ENCODE data around the gene MKI67.

Gene MKI67

GRCh38 chr10:128160297-128160711, 34.1 kb upstream of the MKI67 start:
- Histone ChIP-seq H3K4me3 (ENCODE audit: low read length) (no peak overlapping the region), H3K9me3 (replicated peaks; ENCODE audit: low read length) (no peaks in the 10 kb centered on the region), H3K4me1 (ENCODE audit: control insufficient read depth, insufficient read depth, low read length) (no peaks in the 10 kb centered on the region), H3K27me3 (ENCODE audit: control insufficient read depth, insufficient read depth, low read length) (peaks cover 27% of the 10 kb centered on the region), H3K36me3 (ENCODE audit: insufficient read depth, low read length) (no peaks in the 10 kb centered on the region), H3K9ac (ENCODE audit: low read depth, low read length) (no peak overlapping the region), H3K4me2 (ENCODE audit: low read length) (no peak overlapping the region)

- no peaks in the 10 kb centered on the region for H3K4me1 ChIP-seq (ENCODE audit: control insufficient read depth, insufficient read depth, low read length)
- no peak overlapping the region for H3K4me2 ChIP-seq (ENCODE audit: low read length)
- H3K4me3 ChIP-seq (ENCODE audit: low read length): no peak overlapping the region
- H3K36me3 ChIP-seq (ENCODE audit: insufficient read depth, low read length): no peaks in the 10 kb centered on the region
- H3K27me3 ChIP-seq (ENCODE audit: control insufficient read depth, insufficient read depth, low read length): peaks cover 35% of the 10 kb centered on the region
- H3K9me3 ChIP-seq (replicated peaks; ENCODE audit: low read length): no peaks in the 10 kb centered on the region
- H3K9ac ChIP-seq (ENCODE audit: low read depth, low read length): no peak overlapping the region
Measured at GRCh38 chr10:128158021-128158795, 32.0 kb upstream of the MKI67 start.

- Histone ChIP-seq H3K4me2 (ENCODE audit: low read length) (no peak overlapping the region), H3K36me3 (ENCODE audit: insufficient read depth, low read length) (no peaks in the 10 kb centered on the region), H3K9me3 (replicated peaks; ENCODE audit: low read length) (no peaks in the 10 kb centered on the region), H3K4me3 (ENCODE audit: low read length) (no peak overlapping the region), H3K9ac (ENCODE audit: low read depth, low read length) (no peak overlapping the region), H3K4me1 (ENCODE audit: control insufficient read depth, insufficient read depth, low read length) (no peaks in the 10 kb centered on the region), H3K27me3 (ENCODE audit: control insufficient read depth, insufficient read depth, low read length) (peaks cover 40% of the 10 kb centered on the region)
Measured at GRCh38 chr10:128156999-128157755, 31.0 kb upstream of the MKI67 start.

- Histone ChIP-seq H3K4me2 (ENCODE audit: low read length) (no peak overlapping the region), H3K9me3 (replicated peaks; ENCODE audit: low read length) (no peaks in the 10 kb centered on the region), H3K4me3 (ENCODE audit: low read length) (no peak overlapping the region), H3K4me1 (ENCODE audit: control insufficient read depth, insufficient read depth, low read length) (no peaks in the 10 kb centered on the region), H3K36me3 (ENCODE audit: insufficient read depth, low read length) (no peaks in the 10 kb centered on the region), H3K27me3 (ENCODE audit: control insufficient read depth, insufficient read depth, low read length) (peaks cover 37% of the 10 kb centered on the region), H3K9ac (ENCODE audit: low read depth, low read length) (no peak overlapping the region)
Measured at GRCh38 chr10:128152741-128153580, 26.7 kb upstream of the MKI67 start.

GRCh38 chr10:128151031-128151430, 24.8 kb upstream of the MKI67 start:
- H3K4me3 ChIP-seq (ENCODE audit: low read length): no peak overlapping the region
- H3K4me2 ChIP-seq (ENCODE audit: low read length): no peak overlapping the region
- H3K27me3 ChIP-seq (ENCODE audit: control insufficient read depth, insufficient read depth, low read length): peaks cover 25% of the 10 kb centered on the region
- no peaks in the 10 kb centered on the region for H3K4me1 ChIP-seq (ENCODE audit: control insufficient read depth, insufficient read depth, low read length)
- no peaks in the 10 kb centered on the region for H3K36me3 ChIP-seq (ENCODE audit: insufficient read depth, low read length)
- H3K9ac ChIP-seq (ENCODE audit: low read depth, low read length): no peak overlapping the region
- no peaks in the 10 kb centered on the region for H3K9me3 ChIP-seq (replicated peaks; ENCODE audit: low read length)

- peaks cover 25% of the 10 kb centered on the region for H3K27me3 ChIP-seq (ENCODE audit: control insufficient read depth, insufficient read depth, low read length)
- H3K4me2 ChIP-seq (ENCODE audit: low read length): peak overlapping the region; percentile 100
- no peaks in the 10 kb centered on the region for H3K36me3 ChIP-seq (ENCODE audit: insufficient read depth, low read length)
- H3K9ac ChIP-seq (ENCODE audit: low read depth, low read length): no peak overlapping the region
- peak overlapping the region; percentile 93 for H3K4me3 ChIP-seq (ENCODE audit: low read length)
- H3K9me3 ChIP-seq (replicated peaks; ENCODE audit: low read length): no peaks in the 10 kb centered on the region
- H3K4me1 ChIP-seq (ENCODE audit: control insufficient read depth, insufficient read depth, low read length): no peaks in the 10 kb centered on the region
Measured at GRCh38 chr10:128150561-128150960, 24.3 kb upstream of the MKI67 start.

GRCh38 chr10:128150045-128150493, 23.8 kb upstream of the MKI67 start:
- peaks cover 27% of the 10 kb centered on the region for H3K27me3 ChIP-seq (ENCODE audit: control insufficient read depth, insufficient read depth, low read length)
- H3K36me3 ChIP-seq (ENCODE audit: insufficient read depth, low read length): no peaks in the 10 kb centered on the region
- peak overlapping the region; percentile 54 for H3K9ac ChIP-seq (ENCODE audit: low read depth, low read length)
- peak overlapping the region; percentile 93 for H3K4me3 ChIP-seq (ENCODE audit: low read length)
- peak overlapping the region; percentile 100 for H3K4me2 ChIP-seq (ENCODE audit: low read length)
- H3K4me1 ChIP-seq (ENCODE audit: control insufficient read depth, insufficient read depth, low read length): no peaks in the 10 kb centered on the region
- no peaks in the 10 kb centered on the region for H3K9me3 ChIP-seq (replicated peaks; ENCODE audit: low read length)

GRCh38 chr10:128149267-128150014, 23.2 kb upstream of the MKI67 start:
- no peaks in the 10 kb centered on the region for H3K9me3 ChIP-seq (replicated peaks; ENCODE audit: low read length)
- no peaks in the 10 kb centered on the region for H3K4me1 ChIP-seq (ENCODE audit: control insufficient read depth, insufficient read depth, low read length)
- H3K36me3 ChIP-seq (ENCODE audit: insufficient read depth, low read length): no peaks in the 10 kb centered on the region
- no peak overlapping the region for H3K9ac ChIP-seq (ENCODE audit: low read depth, low read length)
- H3K4me3 ChIP-seq (ENCODE audit: low read length): no peak overlapping the region
- peaks cover 23% of the 10 kb centered on the region for H3K27me3 ChIP-seq (ENCODE audit: control insufficient read depth, insufficient read depth, low read length)
- H3K4me2 ChIP-seq (ENCODE audit: low read length): no peak overlapping the region

GRCh38 chr10:128147669-128148068, 21.4 kb upstream of the MKI67 start:
- Histone ChIP-seq H3K9me3 (replicated peaks; ENCODE audit: low read length) (no peaks in the 10 kb centered on the region), H3K4me2 (ENCODE audit: low read length) (no peak overlapping the region), H3K4me1 (ENCODE audit: control insufficient read depth, insufficient read depth, low read length) (no peaks in the 10 kb centered on the region), H3K36me3 (ENCODE audit: insufficient read depth, low read length) (no peaks in the 10 kb centered on the region), H3K9ac (ENCODE audit: low read depth, low read length) (no peak overlapping the region), H3K27me3 (ENCODE audit: control insufficient read depth, insufficient read depth, low read length) (peaks cover 16% of the 10 kb centered on the region), H3K4me3 (ENCODE audit: low read length) (no peak overlapping the region)

GRCh38 chr10:128147064-128147463, 20.8 kb upstream of the MKI67 start:
- H3K36me3 ChIP-seq (ENCODE audit: insufficient read depth, low read length): no peaks in the 10 kb centered on the region
- peaks cover 15% of the 10 kb centered on the region for H3K27me3 ChIP-seq (ENCODE audit: control insufficient read depth, insufficient read depth, low read length)

GRCh38 chr10:128144547-128144946, 18.3 kb upstream of the MKI67 start:
- no peaks in the 10 kb centered on the region for H3K4me1 ChIP-seq (ENCODE audit: control insufficient read depth, insufficient read depth, low read length)
- H3K9ac ChIP-seq (ENCODE audit: low read depth, low read length): no peak overlapping the region
- H3K4me3 ChIP-seq (ENCODE audit: low read length): no peak overlapping the region
- H3K4me2 ChIP-seq (ENCODE audit: low read length): no peak overlapping the region
- H3K36me3 ChIP-seq (ENCODE audit: insufficient read depth, low read length): no peaks in the 10 kb centered on the region
- H3K27me3 ChIP-seq (ENCODE audit: control insufficient read depth, insufficient read depth, low read length): peaks cover 19% of the 10 kb centered on the region
- no peaks in the 10 kb centered on the region for H3K9me3 ChIP-seq (replicated peaks; ENCODE audit: low read length)

More at GRCh38 chr10:128147064-128147463, 20.8 kb upstream of the MKI67 start:
- H3K9ac ChIP-seq (ENCODE audit: low read depth, low read length): no peak overlapping the region
- H3K9me3 ChIP-seq (replicated peaks; ENCODE audit: low read length): no peaks in the 10 kb centered on the region
- H3K4me1 ChIP-seq (ENCODE audit: control insufficient read depth, insufficient read depth, low read length): no peaks in the 10 kb centered on the region
- H3K4me3 ChIP-seq (ENCODE audit: low read length): no peak overlapping the region
- H3K4me2 ChIP-seq (ENCODE audit: low read length): no peak overlapping the region

Measured in skeletal muscle satellite cell (primary cell).